HCT116 (cell line): ENCODE data around the gene FDXR. TPM values are rescaled to one million over a fixed set of nuclear protein-coding genes. Genes with fewer than 3 reads are reported as not detected.

ENCODE experiments used
- ATAC-seq: fragments of 200-7000 bp; cut with Tn5 transposase; 2 replicates; pipeline ENCODE4 v1.9.1; 2020; ENCODE audit warnings: mild to moderate bottlenecking, moderate library complexity
- BruUV-seq: library from RNA; stranded (reverse); fragments of 400-500 nt; replicated peaks from 2 replicates; lab custom pipeline; 2021; lab: Mats Ljungman, UMichigan
- CTCF ChIA-PET: fragments of 300-600 bp; sonication (Branson Sonifier 250); formaldehyde crosslinking; loops from one replicate; lab custom pipeline; 2021; ENCODE audit warnings: antibody characterized with exemption; lab: Charles Lee
- POLR2A ChIA-PET: fragments of 300-600, 350-600 bp; sonication (Branson Sonifier 250); formaldehyde crosslinking; loops from one replicate; lab custom pipeline; 2021; ENCODE audit warnings: antibody characterized with exemption; lab: Charles Lee
- RAD21 ChIA-PET, 2 experiments: fragments of 300-600 bp; sonication (Branson Sonifier 250); formaldehyde crosslinking; loops; one replicate each; lab custom pipeline; 2023; ENCODE audit warnings: low total read pairs in 2 of 2; ENCODE audit not compliant: uncharacterized antibody in 2 of 2, unreplicated experiment in 2 of 2, low non-redundant PET in 1 of 2; lab: Charles Lee
- DNase-seq: peaks from one replicate; pipeline ENCODE4 v3.0.0-alpha.2; 2010; ENCODE audit warnings: low read depth, low spot score
- H2AFZ ChIP-seq: fragments of 200-600 bp; shearing (Covaris generic), sonication (generic); 2 replicates; pipeline ENCODE4 v1.6.1; 2017; ENCODE audit warnings: low read depth, mixed run types, mixed read lengths, antibody characterized with exemption, low read length; ENCODE audit not compliant: poor library complexity, severe bottlenecking
- H3K27ac ChIP-seq: 2 replicates; pipeline ENCODE4 v1.5.1; 2012; ENCODE audit warnings: low read depth, low read length
- H3K27me3 ChIP-seq: fragments of 200-600 bp; sonication (generic); 2 replicates; pipeline ENCODE4 v1.6.1; 2016; ENCODE audit warnings: mixed run types, low read length, mixed read lengths; ENCODE audit not compliant: insufficient read depth
- H3K36me3 ChIP-seq, 2 experiments: fragments of 200-500 bp in 1 of 2; fragments of 200-600 bp in 1 of 2; sonication (Bioruptor generic) in 1 of 2; sonication (generic) in 1 of 2; 2 replicates each; pipeline versions ENCODE4 v1.5.1 to v1.6.1; 2014 to 2016; ENCODE audit warnings: low read length in 2 of 2, inconsistent platforms in 1 of 2, mixed read lengths in 1 of 2, mixed run types in 1 of 2; ENCODE audit not compliant: insufficient read depth in 2 of 2, control insufficient read depth in 1 of 2
- H3K4me1 ChIP-seq, 2 experiments: fragments of 200-600 bp in 1 of 2; sonication (generic) in 1 of 2; 2 replicates each; pipeline versions ENCODE4 v1.5.1 to v1.6.1; 2012 to 2017; ENCODE audit warnings: low read length in 2 of 2, inconsistent platforms in 1 of 2, mild to moderate bottlenecking in 1 of 2, mixed read lengths in 1 of 2, mixed run types in 1 of 2, moderate library complexity in 1 of 2; ENCODE audit not compliant: insufficient read depth in 2 of 2, control insufficient read depth in 1 of 2
- H3K4me2 ChIP-seq: fragments of 200-600 bp; sonication (generic); 2 replicates; pipeline ENCODE4 v1.6.1; 2017; ENCODE audit warnings: mixed run types, low read length, mixed read lengths
- H3K4me3 ChIP-seq, 2 experiments: fragments of 200-600 bp in 1 of 2; sonication (generic) in 1 of 2; replicated peaks in 1 of 2; 2 replicates each; pipeline ENCODE4 v1.5.1; 2011 to 2016; ENCODE audit warnings: low read length in 2 of 2, control low read depth in 1 of 2, low read depth in 1 of 2, mild to moderate bottlenecking in 1 of 2, mixed read lengths in 1 of 2, mixed run types in 1 of 2
- H3K79me2 ChIP-seq: fragments of 200-600 bp; sonication (generic); 2 replicates; pipeline ENCODE4 v1.6.1; 2017; ENCODE audit warnings: mild to moderate bottlenecking, mixed run types, low read length, moderate library complexity, mixed read lengths; ENCODE audit not compliant: insufficient read depth
- H3K9ac ChIP-seq: fragments of 200-600 bp; sonication (generic); 2 replicates; pipeline ENCODE4 v1.6.1; 2016; ENCODE audit warnings: low read length, mixed read lengths
- H3K9me2 ChIP-seq: fragments of 200-600 bp; sonication (generic), shearing (Covaris generic); 2 replicates; pipeline ENCODE4 v1.6.1; 2017; ENCODE audit warnings: mixed run types, mild to moderate bottlenecking, moderate library complexity; ENCODE audit not compliant: insufficient read depth
- H3K9me3 ChIP-seq, 2 experiments: fragments of 200-500 bp in 1 of 2; fragments of 200-600 bp in 1 of 2; sonication (Bioruptor generic) in 1 of 2; sonication (generic) in 1 of 2; 2 replicates each; pipeline ENCODE4 v1.6.1; 2014 to 2017; ENCODE audit warnings: low read length in 2 of 2, mixed read lengths in 2 of 2, inconsistent platforms in 1 of 2, low read depth in 1 of 2, mild to moderate bottlenecking in 1 of 2, mixed run types in 1 of 2, moderate library complexity in 1 of 2; ENCODE audit not compliant: control insufficient read depth in 1 of 2, insufficient read depth in 1 of 2
- H4K20me1 ChIP-seq: fragments of 200-600 bp; sonication (generic), shearing (Covaris generic); 2 replicates; pipeline ENCODE4 v1.6.1; 2017; ENCODE audit warnings: mixed run types, mild to moderate bottlenecking, moderate library complexity; ENCODE audit not compliant: insufficient read depth
- CBX3 ChIP-seq: IDR thresholded peaks from 2 replicates; pipeline ENCODE4 v1.6.1; 2012; ENCODE audit warnings: low read depth
- CEBPB ChIP-seq: IDR thresholded peaks from 2 replicates; pipeline ENCODE4 v1.6.1; 2012; ENCODE audit warnings: low read depth
- CTCF ChIP-seq, 3 experiments: fragments of 200-600 bp in 1 of 3; sonication (generic) in 1 of 3; IDR thresholded peaks in 2 of 3; conservative IDR thresholded peaks in 1 of 3; 2 replicates each; pipeline ENCODE4 v1.5.1; 2012 to 2017; ENCODE audit warnings: low read depth in 2 of 3, low read length in 2 of 3, antibody characterized with exemption in 1 of 3, borderline replicate concordance in 1 of 3, control low read depth in 1 of 3, mild to moderate bottlenecking in 1 of 3, mixed read lengths in 1 of 3, mixed run types in 1 of 3, moderate library complexity in 1 of 3; ENCODE audit not compliant: insufficient read depth in 1 of 3
- EGR1 ChIP-seq: IDR thresholded peaks from 2 replicates; pipeline ENCODE4 v1.6.1; 2012; ENCODE audit warnings: low read depth
- ELF1 ChIP-seq: IDR thresholded peaks from 2 replicates; pipeline ENCODE4 v1.6.1; 2012; ENCODE audit warnings: low read depth, borderline replicate concordance
- EZH2phosphoT487 ChIP-seq: fragments of 200-600 bp; IDR thresholded peaks from 2 replicates; pipeline ENCODE4 v1.6.1; 2018; ENCODE audit warnings: antibody characterized with exemption, borderline replicate concordance
- FOSL1 ChIP-seq: IDR thresholded peaks from 2 replicates; pipeline ENCODE4 v1.6.1; 2012; ENCODE audit warnings: low read depth
- JUND ChIP-seq: IDR thresholded peaks from 2 replicates; pipeline ENCODE4 v1.6.1; 2012
- POLR2AphosphoS5 ChIP-seq: IDR thresholded peaks from 2 replicates; pipeline ENCODE4 v1.6.1; 2011; ENCODE audit warnings: mild to moderate bottlenecking, low read depth, low read length, moderate library complexity
- RAD21 ChIP-seq: IDR thresholded peaks from 2 replicates; pipeline ENCODE4 v1.6.1; 2012; ENCODE audit warnings: low read depth, mild to moderate bottlenecking
- SIN3A ChIP-seq: IDR thresholded peaks from 2 replicates; pipeline ENCODE4 v1.6.1; 2012; ENCODE audit warnings: low read depth
- TCF7L2 ChIP-seq: IDR thresholded peaks from 2 replicates; pipeline ENCODE4 v1.7.0; 2011; ENCODE audit warnings: borderline replicate concordance, inconsistent platforms; ENCODE audit not compliant: insufficient read depth, insufficient read length; ENCODE audit errors: extremely low read depth
- YY1 ChIP-seq: IDR thresholded peaks from 2 replicates; pipeline ENCODE4 v1.6.1; 2011; ENCODE audit warnings: low read length, low read depth, moderate library complexity, mild to moderate bottlenecking; ENCODE audit not compliant: insufficient replicate concordance; ENCODE audit errors: extremely low read depth
- ZBTB33 ChIP-seq: IDR thresholded peaks from 2 replicates; pipeline ENCODE4 v1.6.1; 2011; ENCODE audit warnings: mild to moderate bottlenecking, low read length, moderate library complexity; ENCODE audit not compliant: insufficient replicate concordance; ENCODE audit errors: extremely low read depth
- intact Hi-C: fragments of 100-400 bp; cut with micrococcal nuclease; formaldehyde crosslinking; loops from 2 replicates; pipeline ENCODE4 v1.10.0; 2022
- total RNA-seq: library from RNA; stranded (reverse); gene quantifications from one replicate; pipeline ENCODE4 v1.2.1, GENCODE V29; 2021; ENCODE audit not compliant: unreplicated experiment
- TF ChIP-seq, protein P1 (sequence below): IDR thresholded peaks from 2 replicates; pipeline ENCODE4 v1.6.1; 2012

FDXR gene
- total RNA-seq, 1 experiment from 2014 or later, result 98.8 TPM

DNA sequence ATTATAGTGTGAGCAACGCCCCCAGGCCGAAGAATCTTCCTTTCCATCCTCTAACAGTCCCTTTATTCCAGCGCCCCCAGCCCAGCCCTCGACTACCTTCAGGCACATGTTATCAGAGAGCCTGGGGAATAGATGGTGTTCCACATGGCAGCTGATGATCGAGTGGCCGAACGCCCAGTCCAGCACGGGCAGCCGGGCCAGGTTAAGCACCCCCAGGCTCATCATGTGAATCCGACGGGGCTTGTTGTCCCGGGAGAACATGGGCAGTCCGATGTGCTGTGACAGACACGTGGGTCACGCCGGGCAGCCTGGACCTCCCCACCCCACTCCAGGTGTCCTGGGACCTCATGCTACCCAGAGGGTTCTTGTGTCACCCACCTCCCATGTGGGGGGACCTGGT, 6.5 kb upstream of the FDXR start:
- Histone ChIP-seq H3K9ac (no peak overlapping the region), H3K4me3 (no peak overlapping the region), H3K27ac (no peak overlapping the region), H3K36me3 (no peaks in the 10 kb centered on the region), H3K4me2 (no peak overlapping the region), H3K9me2 (no peaks in the 10 kb centered on the region), H4K20me1 (no peaks in the 10 kb centered on the region), H3K9me3 (no peaks in the 10 kb centered on the region), H3K79me2 (no peaks in the 10 kb centered on the region), H3K4me1 (peaks cover 8 to 30% of the 10 kb centered on the region in 2 experiments), H2AFZ (no peak overlapping the region), H3K27me3 (no peaks in the 10 kb centered on the region)
- ChIA-PET POLR2A (no interaction called here), RAD21 (no interaction called here), CTCF (interaction anchor here (1.4 kb wide), 1 partner anchor 17 kb away, joined by 3 read pairs; no protein-coding TSS in a partner anchor)
- TF ChIP-seq FOSL1 (no peak), CEBPB (no peak), EGR1 (no peak), POLR2AphosphoS5 (no peak), SIN3A (no peak), TCF7L2 (no peak)
- TF ChIP-seq, protein P1, sequence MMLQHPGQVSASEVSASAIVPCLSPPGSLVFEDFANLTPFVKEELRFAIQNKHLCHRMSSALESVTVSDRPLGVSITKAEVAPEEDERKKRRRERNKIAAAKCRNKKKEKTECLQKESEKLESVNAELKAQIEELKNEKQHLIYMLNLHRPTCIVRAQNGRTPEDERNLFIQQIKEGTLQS, result no peak
- intact Hi-C loops, result no loop called here
- BruUV-seq, result no TSS peak
- ATAC-seq (no peak), DNase-seq (no peak)

GRCh38 chr17:74878658-74879057, 5.9 kb upstream of the FDXR start:
- no peak for ATAC-seq
- ChIA-PET CTCF (interaction anchor here (1.4 kb wide), 1 partner anchor 16 kb away, joined by 3 read pairs; no protein-coding TSS in a partner anchor), POLR2A (no interaction called here), RAD21 (no interaction called here)
- Histone ChIP-seq H3K27ac (no peak overlapping the region), H4K20me1 (no peaks in the 10 kb centered on the region), H3K4me1 (peaks cover 10 to 37% of the 10 kb centered on the region in 2 experiments), H3K9ac (peak overlapping the region; percentile 30; the same call in 1 of the 2 replicates), H2AFZ (peak overlapping the region; percentile 59), H3K79me2 (no peaks in the 10 kb centered on the region), H3K9me2 (no peaks in the 10 kb centered on the region), H3K9me3 (no peaks in the 10 kb centered on the region), H3K4me3 (no peak overlapping the region), H3K27me3 (no peaks in the 10 kb centered on the region), H3K4me2 (peak overlapping the region; percentile 62), H3K36me3 (no peaks in the 10 kb centered on the region)
- intact Hi-C loops, result no loop called here
- no TSS peak for BruUV-seq
- TF ChIP-seq RAD21, result no peak
- no peak for TF ChIP-seq ZBTB33
- TF ChIP-seq JUND, result no peak
- TF ChIP-seq CTCF (IDR thresholded peaks at IDR 0.05 in 2 of 3, conservative IDR thresholded peaks at IDR 0.05 in 1 of 3; ENCODE audit: borderline replicate concordance in 1 of 3, insufficient read depth in 1 of 3, low read depth in 2 of 3, low read length in 2 of 3), result no peak
- TF ChIP-seq EZH2phosphoT487, result no peak
- no peak for TF ChIP-seq CBX3
- no peak for TF ChIP-seq YY1
- TF ChIP-seq, protein P1, result no peak
- no peak for TF ChIP-seq ELF1
- DNase-seq, result no peak
